ENCODE measurements around the gene MCF2L. TPM values are rescaled to one million over a fixed set of nuclear protein-coding genes. Genes with fewer than 3 reads are reported as not detected.

MCF2L gene
- total and polyA plus RNA-seq, 9 of the 15 experiments (the other 6 are each of a cell fraction or from before 2014, with no cell fraction given) = 0.05 to 0.25 (median 0.18) TPM; not detected in 5

DNA sequence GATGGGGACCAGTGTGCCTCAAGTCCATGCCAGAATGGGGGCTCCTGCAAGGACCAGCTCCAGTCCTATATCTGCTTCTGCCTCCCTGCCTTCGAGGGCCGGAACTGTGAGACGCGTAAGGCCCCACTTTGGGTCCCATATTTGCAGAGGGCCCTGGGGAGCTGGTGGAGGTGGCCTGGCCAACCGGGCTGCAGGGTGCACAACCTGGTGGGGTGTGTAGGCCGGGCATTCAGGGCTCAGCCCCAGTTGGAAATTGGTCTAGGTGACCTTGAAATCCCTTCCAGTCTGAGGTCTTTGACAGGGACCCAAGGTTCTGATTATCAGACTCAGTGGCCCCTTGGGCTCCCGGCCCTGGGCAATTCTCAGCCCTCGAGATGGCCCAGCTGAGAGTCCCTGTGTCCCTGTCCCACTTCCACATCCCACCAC is 144.8 kb downstream of the MCF2L start:
- BruUV-seq (replicated peaks) = no TSS peak
- H4K20me1 ChIP-seq (replicated peaks; ENCODE audit: control insufficient read depth, insufficient read depth, low read length) = no peaks in the 10 kb centered on the region
- H3K27ac ChIP-seq (ENCODE audit: extremely low read depth, low read depth, low read length) = no peak overlapping the region
- no peaks in the 10 kb centered on the region for H3K79me2 ChIP-seq (ENCODE audit: control insufficient read depth, insufficient read depth, low read length)
- no peaks in the 10 kb centered on the region for H3K9me3 ChIP-seq (replicated peaks; ENCODE audit: control insufficient read depth, insufficient read depth, low read depth, low read length)
- WGBS (ENCODE audit: insufficient coverage, low coverage, missing lambda C conversion rate) = 0% methylated on average over 6 of the region's 8 CpGs
- ATAC-seq = no peak
- H3K36me3 ChIP-seq (ENCODE audit: control insufficient read depth, insufficient read depth, low read length) = no peaks in the 10 kb centered on the region
- no peak overlapping the region for H3K4me3 ChIP-seq
- H3K4me2 ChIP-seq (ENCODE audit: insufficient read depth, low read length) = no peak overlapping the region
- ChIA-PET CTCF (ENCODE audit: low intra/inter-chr PET ratio) (no interaction called here), POLR2A (interaction anchor here (0.5 to 0.7 kb wide), 3 partner anchors 15 to 937 kb away, joined by 3 to 4 read pairs (median 3); no protein-coding TSS in a partner anchor)
- no peak for DNase-seq (ENCODE audit: extremely low read depth in 1 of 4, low spot score in 3 of 4)
- FAIRE-seq = no peak
- no peak overlapping the region for H2AFZ ChIP-seq (ENCODE audit: low read depth, low read length)
- intact Hi-C loops (cut with micrococcal nuclease) = no loop called here
- in situ Hi-C loops (cut with MboI) = no loop called here
- TF ChIP-seq ARID3A (IDR thresholded peaks at IDR 0.05; ENCODE audit: borderline replicate concordance, low read depth, low read length) (no peak), ZBTB49 (CRISPR knock-in tag; IDR thresholded peaks at IDR 0.05; ENCODE audit: borderline replicate concordance) (no peak), KHSRP (IDR thresholded peaks at IDR 0.05) (no peak)
- peaks cover 2 to 46% of the 10 kb centered on the region in 2 experiments; a peak in 4 of 5 replicates for H3K27me3 ChIP-seq (ENCODE audit: control insufficient read depth in 2 of 2, insufficient read depth in 2 of 2, low read length in 2 of 2)
- H3K4me1 ChIP-seq (replicated peaks in 1 of 2; ENCODE audit: control insufficient read depth in 2 of 2, insufficient read depth in 2 of 2, low read length in 2 of 2) = no peaks in the 10 kb centered on the region; a peak in 1 of 5 replicates
- no peaks in the 10 kb centered on the region for H3K9me1 ChIP-seq (ENCODE audit: control insufficient read depth, insufficient read depth, low read length)
- H3K9ac ChIP-seq (ENCODE audit: insufficient read depth in 1 of 2, low read depth in 2 of 2, low read length in 2 of 2) = no peak overlapping the region

Data from K562 (cell line).